HCT116 (cell line): ENCODE measurements around the gene ZNF839.

Experiments used
- CEBPB ChIP-seq: IDR thresholded peaks from 2 replicates; pipeline ENCODE4 v1.6.1; 2012; ENCODE audit warnings: low read depth
- EZH2 ChIP-seq: fragments of 200-600 bp; sonication (generic); IDR thresholded peaks from 2 replicates; pipeline ENCODE4 v1.6.1; 2017; ENCODE audit warnings: antibody characterized with exemption, mixed run types
- EZH2phosphoT487 ChIP-seq: fragments of 200-600 bp; IDR thresholded peaks from 2 replicates; pipeline ENCODE4 v1.6.1; 2018; ENCODE audit warnings: antibody characterized with exemption, borderline replicate concordance
- JUND ChIP-seq: IDR thresholded peaks from 2 replicates; pipeline ENCODE4 v1.6.1; 2012
- SIN3A ChIP-seq: IDR thresholded peaks from 2 replicates; pipeline ENCODE4 v1.6.1; 2012; ENCODE audit warnings: low read depth
- TF ChIP-seq, protein P1 (sequence below), 3 experiments: fragments of 200-600 bp in 1 of 3; sonication (generic) in 1 of 3; IDR thresholded peaks in 2 of 3; conservative IDR thresholded peaks in 1 of 3; 2 replicates each; pipeline ENCODE4 v1.5.1; 2012 to 2017; ENCODE audit warnings: low read depth in 2 of 3, low read length in 2 of 3, antibody characterized with exemption in 1 of 3, borderline replicate concordance in 1 of 3, control low read depth in 1 of 3, mild to moderate bottlenecking in 1 of 3, mixed read lengths in 1 of 3, mixed run types in 1 of 3, moderate library complexity in 1 of 3; ENCODE audit not compliant: insufficient read depth in 1 of 3

DNA sequence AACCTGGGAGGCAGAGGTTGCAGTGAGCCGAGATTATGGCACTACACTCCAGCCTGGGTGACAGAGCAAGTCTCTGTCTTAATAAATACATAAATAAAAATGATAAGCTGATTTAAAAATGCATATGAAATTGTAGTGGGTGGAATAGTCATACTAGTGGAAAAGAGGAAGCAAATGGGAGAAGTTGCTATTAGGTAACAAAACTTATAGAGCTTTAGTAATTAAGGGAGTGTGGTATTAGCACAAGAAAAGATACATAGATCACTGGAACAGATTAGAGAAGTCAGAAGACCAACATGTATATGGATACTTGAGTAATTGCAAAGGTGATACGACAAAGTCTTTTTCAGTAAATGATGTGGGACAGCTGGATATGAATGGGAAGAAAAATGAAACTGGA, 69.7 kb downstream of the ZNF839 start:
- TF ChIP-seq, protein P1, sequence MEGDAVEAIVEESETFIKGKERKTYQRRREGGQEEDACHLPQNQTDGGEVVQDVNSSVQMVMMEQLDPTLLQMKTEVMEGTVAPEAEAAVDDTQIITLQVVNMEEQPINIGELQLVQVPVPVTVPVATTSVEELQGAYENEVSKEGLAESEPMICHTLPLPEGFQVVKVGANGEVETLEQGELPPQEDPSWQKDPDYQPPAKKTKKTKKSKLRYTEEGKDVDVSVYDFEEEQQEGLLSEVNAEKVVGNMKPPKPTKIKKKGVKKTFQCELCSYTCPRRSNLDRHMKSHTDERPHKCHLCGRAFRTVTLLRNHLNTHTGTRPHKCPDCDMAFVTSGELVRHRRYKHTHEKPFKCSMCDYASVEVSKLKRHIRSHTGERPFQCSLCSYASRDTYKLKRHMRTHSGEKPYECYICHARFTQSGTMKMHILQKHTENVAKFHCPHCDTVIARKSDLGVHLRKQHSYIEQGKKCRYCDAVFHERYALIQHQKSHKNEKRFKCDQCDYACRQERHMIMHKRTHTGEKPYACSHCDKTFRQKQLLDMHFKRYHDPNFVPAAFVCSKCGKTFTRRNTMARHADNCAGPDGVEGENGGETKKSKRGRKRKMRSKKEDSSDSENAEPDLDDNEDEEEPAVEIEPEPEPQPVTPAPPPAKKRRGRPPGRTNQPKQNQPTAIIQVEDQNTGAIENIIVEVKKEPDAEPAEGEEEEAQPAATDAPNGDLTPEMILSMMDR (IDR thresholded peaks at IDR 0.05 in 2 of 3, conservative IDR thresholded peaks at IDR 0.05 in 1 of 3; ENCODE audit: borderline replicate concordance in 1 of 3, insufficient read depth in 1 of 3, low read depth in 2 of 3, low read length in 2 of 3), result no peak
- TF ChIP-seq EZH2phosphoT487, result no peak
- no peak for TF ChIP-seq JUND
- no peak for TF ChIP-seq SIN3A
- no peak for TF ChIP-seq CEBPB
- TF ChIP-seq EZH2, result no peak
